H1 (cell line): Measurements from ENCODE around the gene PLEKHA3. TPM values are rescaled to one million over a fixed set of nuclear protein-coding genes. Genes with fewer than 3 reads are reported as not detected.

Source experiments
- CTCF ChIA-PET: fragments of 300-600 bp; sonication (Branson Sonifier 250); formaldehyde crosslinking; loops from one replicate; lab custom pipeline; 2021; ENCODE audit not compliant: partially characterized antibody; lab: Charles Lee
- POLR2A ChIA-PET: fragments of 300-600 bp; sonication (Branson Sonifier 250); formaldehyde crosslinking; loops from one replicate; lab custom pipeline; 2021; ENCODE audit warnings: inconsistent platforms; ENCODE audit not compliant: partially characterized antibody; lab: Charles Lee
- DNase-seq, 2 experiments: peaks; one replicate each; pipeline versions ENCODE4 v3.0.0 to v3.0.0-alpha.2; 2010 to 2022; ENCODE audit warnings: low spot score in 2 of 2, low read depth in 1 of 2, mixed read lengths in 1 of 2
- FAIRE-seq: peaks from 2 replicates; lab custom pipeline; 2011; peaks lifted over from hg19 to GRCh38; lab: Jason Lieb, UNC
- H2AFZ ChIP-seq: 2 replicates; pipeline ENCODE4 v1.8.1; 2012; ENCODE audit warnings: low read length, inconsistent platforms
- H2AK5ac ChIP-seq: 2 replicates; pipeline ENCODE4 v1.6.1; 2013; ENCODE audit warnings: low read depth, low read length
- H2BK120ac ChIP-seq: replicated peaks from 2 replicates; pipeline ENCODE3; 2013; ENCODE audit warnings: low read depth, low read length, inconsistent platforms
- H2BK12ac ChIP-seq: 2 replicates; pipeline ENCODE4 v1.6.1; 2013; ENCODE audit warnings: low read depth, low read length
- H2BK15ac ChIP-seq: 2 replicates; pipeline ENCODE4 v1.6.1; 2013; ENCODE audit warnings: low read length
- H2BK20ac ChIP-seq: 2 replicates; pipeline ENCODE4 v1.6.1; 2013; ENCODE audit warnings: low read length
- H2BK5ac ChIP-seq: 2 replicates; pipeline ENCODE4 v1.6.1; 2013; ENCODE audit warnings: low read depth, low read length
- H3K14ac ChIP-seq: 2 replicates; pipeline ENCODE4 v1.6.1; 2013; ENCODE audit warnings: inconsistent platforms; ENCODE audit not compliant: insufficient read length
- H3K18ac ChIP-seq: 2 replicates; pipeline ENCODE4 v1.6.1; 2013; ENCODE audit warnings: low read length; ENCODE audit errors: extremely low read depth
- H3K23ac ChIP-seq: 2 replicates; pipeline ENCODE4 v1.6.1; 2013; ENCODE audit warnings: inconsistent platforms; ENCODE audit not compliant: insufficient read length
- H3K23me2 ChIP-seq: 2 replicates; pipeline ENCODE4 v1.6.1; 2013; ENCODE audit warnings: low read depth, low read length
- H3K27ac ChIP-seq: 2 replicates; pipeline ENCODE4 v1.6.1; 2011; ENCODE audit warnings: low read depth, low read length, inconsistent platforms
- H3K27me3 ChIP-seq, 4 experiments: replicated peaks in 1 of 4; 1 replicate in 1 of 4; 2 replicates in 3 of 4; pipeline versions ENCODE4 v1.6.1 to v1.8.1; 2011 to 2013; ENCODE audit warnings: low read length in 3 of 4, mild to moderate bottlenecking in 3 of 4, inconsistent platforms in 2 of 4, mixed read lengths in 2 of 4, moderate library complexity in 1 of 4; ENCODE audit not compliant: control insufficient read depth in 3 of 4, insufficient read depth in 3 of 4; ENCODE audit errors: extremely low read depth in 1 of 4
- H3K36me3 ChIP-seq, 4 experiments: 2 replicates each; pipeline versions ENCODE4 v1.6.1 to v1.8.1; 2011 to 2013; ENCODE audit warnings: mild to moderate bottlenecking in 4 of 4, low read length in 3 of 4, moderate library complexity in 2 of 4, control low read depth in 1 of 4, inconsistent platforms in 1 of 4; ENCODE audit not compliant: insufficient read depth in 4 of 4, control insufficient read depth in 2 of 4
- H3K4ac ChIP-seq: replicated peaks from 2 replicates; pipeline ENCODE3; 2013; ENCODE audit warnings: low read length, low read depth, mixed read lengths, inconsistent platforms; ENCODE audit not compliant: insufficient read length
- H3K4me1 ChIP-seq, 4 experiments: replicated peaks in 1 of 4; 1 replicate in 1 of 4; 2 replicates in 3 of 4; pipeline versions ENCODE4 v1.6.1 to v1.8.1; 2011 to 2013; ENCODE audit warnings: low read length in 3 of 4, inconsistent platforms in 2 of 4, mixed read lengths in 1 of 4; ENCODE audit not compliant: insufficient read depth in 4 of 4, control insufficient read depth in 3 of 4
- H3K4me2 ChIP-seq, 2 experiments: 2 replicates each; pipeline versions ENCODE4 v1.6.1 to v1.8.1; 2011 to 2013; ENCODE audit warnings: low read depth in 2 of 2, low read length in 2 of 2, control low read depth in 1 of 2, inconsistent platforms in 1 of 2, mild to moderate bottlenecking in 1 of 2; ENCODE audit not compliant: insufficient read depth in 1 of 2
- H3K4me3 ChIP-seq, 4 experiments: fragments of 200-600, 300-600 bp in 1 of 4; sonication (generic), shearing (Covaris generic), sonication (Bioruptor Twin) in 1 of 4; 2 replicates each; pipeline versions ENCODE4 v1.5.1 to v1.8.1; 2011 to 2016; ENCODE audit warnings: low read length in 4 of 4, low read depth in 3 of 4, control low read depth in 2 of 4, inconsistent platforms in 2 of 4, mild to moderate bottlenecking in 2 of 4, mixed read lengths in 1 of 4, moderate library complexity in 1 of 4; ENCODE audit not compliant: insufficient read depth in 2 of 4; ENCODE audit errors: extremely low read depth in 1 of 4
- H3K56ac ChIP-seq: replicated peaks from 2 replicates; pipeline ENCODE3; 2013; ENCODE audit warnings: low read depth, mild to moderate bottlenecking, mixed read lengths, low read length, inconsistent platforms; ENCODE audit not compliant: insufficient read length
- H3K79me1 ChIP-seq: 2 replicates; pipeline ENCODE4 v1.6.1; 2013; ENCODE audit warnings: low read depth, low read length, control low read depth
- H3K79me2 ChIP-seq, 2 experiments: 2 replicates each; pipeline versions ENCODE4 v1.6.1 to v1.8.1; 2012 to 2013; ENCODE audit warnings: low read length in 2 of 2, mild to moderate bottlenecking in 2 of 2, inconsistent platforms in 1 of 2; ENCODE audit not compliant: insufficient read depth in 2 of 2, control insufficient read depth in 1 of 2
- H3K9ac ChIP-seq, 4 experiments: replicated peaks in 1 of 4; 1 replicate in 1 of 4; 2 replicates in 3 of 4; pipeline versions ENCODE4 v1.6.1 to v1.8.1; 2011 to 2013; ENCODE audit warnings: low read depth in 3 of 4, low read length in 3 of 4, control low read depth in 2 of 4, mild to moderate bottlenecking in 2 of 4, moderate library complexity in 2 of 4, inconsistent platforms in 1 of 4; ENCODE audit errors: extremely low read depth in 1 of 4
- H3K9me3 ChIP-seq, 2 experiments: 2 replicates each; pipeline versions ENCODE4 v1.6.1 to v1.8.1; 2012 to 2013; ENCODE audit warnings: mild to moderate bottlenecking in 2 of 2, moderate library complexity in 2 of 2, control low read depth in 1 of 2, inconsistent platforms in 1 of 2, low read depth in 1 of 2, low read length in 1 of 2, mixed read lengths in 1 of 2; ENCODE audit not compliant: insufficient read depth in 2 of 2
- H4K20me1 ChIP-seq, 2 experiments: replicated peaks in 1 of 2; 2 replicates each; pipeline versions ENCODE3 to v1.8.1; 2011 to 2013; ENCODE audit warnings: inconsistent platforms in 2 of 2, low read length in 2 of 2, mild to moderate bottlenecking in 1 of 2; ENCODE audit not compliant: insufficient read depth in 2 of 2, control insufficient read depth in 1 of 2
- H4K5ac ChIP-seq: 2 replicates; pipeline ENCODE4 v1.6.1; 2013; ENCODE audit warnings: low read length, low read depth, mixed read lengths, inconsistent platforms; ENCODE audit not compliant: insufficient read length
- H4K8ac ChIP-seq: 2 replicates; pipeline ENCODE4 v1.8.0; 2013; ENCODE audit warnings: mild to moderate bottlenecking, moderate library complexity, low read length, inconsistent platforms; ENCODE audit not compliant: insufficient read depth; ENCODE audit errors: extremely low read depth
- H4K91ac ChIP-seq: replicated peaks from 2 replicates; pipeline ENCODE3; 2013; ENCODE audit warnings: low read length, mixed read lengths, inconsistent platforms; ENCODE audit not compliant: insufficient read length
- ASH2L ChIP-seq: fragments of 200-600, 300-600 bp; sonication (generic); IDR thresholded peaks from one replicate; pipeline ENCODE4 v1.7.1; 2017; ENCODE audit warnings: low read length
- CTBP2 ChIP-seq: IDR thresholded peaks from 2 replicates; pipeline ENCODE4 v1.7.0; 2011; ENCODE audit warnings: borderline replicate concordance, mild to moderate bottlenecking, moderate library complexity, mixed read lengths, low read length; ENCODE audit not compliant: insufficient read depth, insufficient read length
- CTCF ChIP-seq, 3 experiments: IDR thresholded peaks; 1 replicate in 2 of 3; 2 replicates in 1 of 3; pipeline versions ENCODE4 v1.5.1 to v1.6.1; 2011; ENCODE audit warnings: low read length in 3 of 3, mild to moderate bottlenecking in 3 of 3, inconsistent platforms in 2 of 3, low read depth in 1 of 3, moderate library complexity in 1 of 3; ENCODE audit not compliant: insufficient read depth in 1 of 3; ENCODE audit errors: control extremely low read depth in 1 of 3
- EGR1 ChIP-seq: IDR thresholded peaks from 2 replicates; pipeline ENCODE4 v1.6.1; 2011; ENCODE audit warnings: low read depth, low read length, borderline replicate concordance
- EZH2 ChIP-seq: fragments of 200-600 bp; sonication (generic); IDR thresholded peaks from 2 replicates; pipeline ENCODE4 v1.7.1; 2012; ENCODE audit warnings: low read depth, mild to moderate bottlenecking, moderate library complexity, low read length, inconsistent platforms; ENCODE audit not compliant: severe bottlenecking
- GTF2F1 ChIP-seq: IDR thresholded peaks from 2 replicates; pipeline ENCODE4 v1.6.1; 2012; ENCODE audit warnings: low read depth, low read length, improper control_type of control experiment, borderline replicate concordance
- RFX5 ChIP-seq: IDR thresholded peaks from 2 replicates; pipeline ENCODE4 v1.6.1; 2011; ENCODE audit warnings: low read depth, low read length, improper control_type of control experiment, borderline replicate concordance
- SIRT6 ChIP-seq: IDR thresholded peaks from one replicate; pipeline ENCODE4 v1.7.1; 2012; ENCODE audit warnings: low read length, inconsistent platforms
- SIX5 ChIP-seq: IDR thresholded peaks from 2 replicates; pipeline ENCODE4 v1.6.1; 2011; ENCODE audit warnings: mild to moderate bottlenecking, low read depth, low read length
- TEAD4 ChIP-seq: IDR thresholded peaks from 2 replicates; pipeline ENCODE4 v1.6.1; 2012; ENCODE audit warnings: low read depth, low read length, inconsistent platforms, mixed read lengths
- ZNF274 ChIP-seq: IDR thresholded peaks from 2 replicates; pipeline ENCODE4 v1.7.0; 2012; ENCODE audit warnings: low read length, borderline replicate concordance; ENCODE audit errors: extremely low read depth
- WGBS, 2 experiments: shearing (Covaris generic) in 1 of 2; methylation state at CpG; one replicate each; pipeline versions ENCODE4 v1.1.6 to v1.1.7; 2013 to 2015; ENCODE audit warnings: low lambda C conversion rate in 2 of 2, mixed read lengths in 2 of 2, inconsistent platforms in 1 of 2, low coverage in 1 of 2, missing lambda C conversion rate in 1 of 2; ENCODE audit not compliant: insufficient replicate concordance in 2 of 2, insufficient coverage in 1 of 2, insufficient read length in 1 of 2; ENCODE audit errors: extremely low coverage in 1 of 2, missing lambda C conversion rate in 1 of 2; 5-methylcytosine and 5-hydroxymethylcytosine counted together
- polyA plus RNA-seq, 7 experiments: library from polyadenylated mRNA; depleted of rRNA in 3 of 7; stranded (reverse) in 5 of 7; unstranded in 2 of 7; fragments of >200 nt in 5 of 7; fragments of 200-250 nt in 2 of 7; gene quantifications; 1 replicate in 5 of 7; 2 replicates in 1 of 7; 4 replicates in 1 of 7; pipeline versions ENCODE4 v1.2.1 to v1.2.3, GENCODE V29; 2011 to 2013; ENCODE audit warnings: missing spikeins in 2 of 7, mixed read lengths in 2 of 7
- total RNA-seq: library from RNA; stranded (reverse); fragmentation: NEBNext Ultra II Directional; extraction: Animal tissue kit (Norgen Biotek cat#: 25700); gene quantifications from 2 replicates; pipeline ENCODE4 v1.2.1, GENCODE V29; 2021

Gene PLEKHA3
- total and polyA plus RNA-seq, 2 of the 8 experiments (the other 6 are each of a cell fraction or from before 2014, with no cell fraction given): 1.9 to 20.1 TPM

DNA sequence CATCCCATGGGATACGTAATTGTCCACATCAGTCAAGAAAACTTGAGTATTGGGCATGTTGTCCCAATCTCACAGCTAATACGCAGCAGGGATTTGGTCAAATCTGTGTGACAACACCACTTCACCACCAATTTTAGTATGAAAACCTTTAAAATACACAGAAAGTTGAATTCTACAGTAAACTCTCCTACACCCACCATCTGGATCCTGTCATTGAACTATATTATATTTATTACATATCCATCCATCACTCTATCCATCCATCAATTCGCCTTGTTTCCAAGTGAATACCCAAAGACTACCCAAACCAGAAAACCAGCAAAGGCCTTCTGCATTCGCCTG, 1.0 kb upstream of the PLEKHA3 start:
- Histone ChIP-seq H3K27ac (no peak overlapping the region), H4K8ac (no peak overlapping the region), H3K4ac (no peak overlapping the region), H2BK12ac (no peak overlapping the region; the same call in 1 of the 2 replicates), H3K18ac (no peak overlapping the region), H4K5ac (no peak overlapping the region), H4K91ac (no peak overlapping the region), H3K4me3 (peak overlapping the region in 3 of 4 experiments; percentile 80 to 92 (median 81); a peak in 6 of 8 replicates), H3K14ac (no peak overlapping the region), H3K36me3 (no peaks in the 10 kb centered on the region), H3K4me2 (peak overlapping the region; percentile 59 to 92; a peak in 3 of 4 replicates), H3K79me1 (peaks cover 2% of the 10 kb centered on the region; the same call in 1 of the 2 replicates), H2BK5ac (no peak overlapping the region), H2AK5ac (no peak overlapping the region), H2BK20ac (no peak overlapping the region), H3K23me2 (peaks cover 9% of the 10 kb centered on the region), H4K20me1 (peaks cover 2 to 3% of the 10 kb centered on the region in 2 experiments), H3K79me2 (peaks cover 0 to 28% of the 10 kb centered on the region in 2 experiments; a peak in 2 of 4 replicates), H3K56ac (no peak overlapping the region), H2BK15ac (peak overlapping the region; percentile 49; the same call in 1 of the 2 replicates), H3K23ac (no peak overlapping the region), H2AFZ (no peak overlapping the region), H3K4me1 (peaks cover 0 to 12% (median 4%) of the 10 kb centered on the region in 4 experiments; a peak in 3 of 7 replicates), H2BK120ac (no peak overlapping the region), H3K27me3 (no peaks in the 10 kb centered on the region; a peak in 2 of 7 replicates), H3K9me3 (no peaks in the 10 kb centered on the region), H3K9ac (no peak overlapping the region)
- ChIA-PET POLR2A (interaction anchor here (1.2 to 2.5 kb wide), 2 partner anchors 23 to 28 kb away, joined by 3 to 17 read pairs; partner anchors contain the start of genes PJVK and PRKRA), CTCF (interaction anchor here (0.7 to 1.3 kb wide), 3 partner anchors 10 to 29 kb away, joined by 3 to 4 read pairs (median 3); partner anchors contain the start of gene PRKRA)
- WGBS, 2 experiments: 49 to 100% methylated on average over 1 to 4 of the region's 4 CpGs
- FAIRE-seq: no peak
- no peak for DNase-seq
- TF ChIP-seq EGR1: no peak
- no peak for TF ChIP-seq SIRT6
- no peak for TF ChIP-seq SIX5
- no peak for TF ChIP-seq EZH2
- no peak for TF ChIP-seq TEAD4
- TF ChIP-seq RFX5: no peak
- TF ChIP-seq CTBP2: no peak
- no peak for TF ChIP-seq ZNF274
- TF ChIP-seq GTF2F1: no peak
- TF ChIP-seq ASH2L: no peak
- no peak for TF ChIP-seq CTCF (IDR thresholded peaks at IDR 0.05; ENCODE audit: control extremely low read depth in 1 of 3, insufficient read depth in 1 of 3, low read depth in 1 of 3, low read length in 3 of 3)
